Measurements from ENCODE around the gene DCT. TPM values are rescaled to one million over a fixed set of nuclear protein-coding genes. Genes with fewer than 3 reads are reported as not detected.

The DCT gene
- total RNA-seq, 1 experiment from 2014 or later: not detected

DNA sequence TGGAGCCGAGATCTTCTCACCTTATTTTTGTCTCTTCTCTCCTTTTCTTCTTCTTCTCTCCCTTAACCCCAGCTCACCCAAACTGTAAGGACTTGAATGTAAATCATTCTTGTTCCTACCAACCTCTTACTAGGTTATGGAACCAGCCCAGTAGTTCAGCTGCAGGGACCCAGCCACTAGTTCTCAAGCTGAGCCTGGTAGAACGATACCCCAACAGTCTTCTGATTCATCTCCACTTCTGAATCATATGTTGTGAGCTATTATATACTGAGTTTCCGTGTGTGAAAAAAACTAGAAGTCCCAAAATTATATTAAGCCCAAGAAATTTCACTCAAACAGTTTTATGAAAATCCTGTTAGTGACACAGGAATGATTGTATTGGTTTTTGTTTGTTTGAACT lies 67.7 kb downstream of the DCT start:
- Histone ChIP-seq H3K4me3 (ENCODE audit: low read depth in 2 of 2, low read length in 2 of 2) (no peak overlapping the region), H3K9me3 (ENCODE audit: control insufficient read depth, insufficient read depth, low read depth, low read length) (no peaks in the 10 kb centered on the region), H3K27ac (ENCODE audit: low read length) (no peak overlapping the region), H3K4me1 (ENCODE audit: control insufficient read depth, insufficient read depth, low read length) (no peaks in the 10 kb centered on the region), H3K36me3 (ENCODE audit: control insufficient read depth, insufficient read depth, low read length) (no peaks in the 10 kb centered on the region), H3K27me3 (ENCODE audit: control insufficient read depth, insufficient read depth, low read length) (no peaks in the 10 kb centered on the region)
- no peak for ATAC-seq
- TF ChIP-seq, protein P1, sequence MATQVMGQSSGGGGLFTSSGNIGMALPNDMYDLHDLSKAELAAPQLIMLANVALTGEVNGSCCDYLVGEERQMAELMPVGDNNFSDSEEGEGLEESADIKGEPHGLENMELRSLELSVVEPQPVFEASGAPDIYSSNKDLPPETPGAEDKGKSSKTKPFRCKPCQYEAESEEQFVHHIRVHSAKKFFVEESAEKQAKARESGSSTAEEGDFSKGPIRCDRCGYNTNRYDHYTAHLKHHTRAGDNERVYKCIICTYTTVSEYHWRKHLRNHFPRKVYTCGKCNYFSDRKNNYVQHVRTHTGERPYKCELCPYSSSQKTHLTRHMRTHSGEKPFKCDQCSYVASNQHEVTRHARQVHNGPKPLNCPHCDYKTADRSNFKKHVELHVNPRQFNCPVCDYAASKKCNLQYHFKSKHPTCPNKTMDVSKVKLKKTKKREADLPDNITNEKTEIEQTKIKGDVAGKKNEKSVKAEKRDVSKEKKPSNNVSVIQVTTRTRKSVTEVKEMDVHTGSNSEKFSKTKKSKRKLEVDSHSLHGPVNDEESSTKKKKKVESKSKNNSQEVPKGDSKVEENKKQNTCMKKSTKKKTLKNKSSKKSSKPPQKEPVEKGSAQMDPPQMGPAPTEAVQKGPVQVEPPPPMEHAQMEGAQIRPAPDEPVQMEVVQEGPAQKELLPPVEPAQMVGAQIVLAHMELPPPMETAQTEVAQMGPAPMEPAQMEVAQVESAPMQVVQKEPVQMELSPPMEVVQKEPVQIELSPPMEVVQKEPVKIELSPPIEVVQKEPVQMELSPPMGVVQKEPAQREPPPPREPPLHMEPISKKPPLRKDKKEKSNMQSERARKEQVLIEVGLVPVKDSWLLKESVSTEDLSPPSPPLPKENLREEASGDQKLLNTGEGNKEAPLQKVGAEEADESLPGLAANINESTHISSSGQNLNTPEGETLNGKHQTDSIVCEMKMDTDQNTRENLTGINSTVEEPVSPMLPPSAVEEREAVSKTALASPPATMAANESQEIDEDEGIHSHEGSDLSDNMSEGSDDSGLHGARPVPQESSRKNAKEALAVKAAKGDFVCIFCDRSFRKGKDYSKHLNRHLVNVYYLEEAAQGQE (IDR thresholded peaks at IDR 0.05; ENCODE audit: insufficient read depth in 1 of 2, low read depth in 2 of 2, low read length in 1 of 2): no peak
- TF ChIP-seq SIN3A (IDR thresholded peaks at IDR 0.05; ENCODE audit: borderline replicate concordance, insufficient read depth, low read depth, low read length): no peak
- TF ChIP-seq POLR2AphosphoS5 (IDR thresholded peaks at IDR 0.05; ENCODE audit: low read depth, low read length): no peak
- no peak for TF ChIP-seq TCF7L2 (IDR thresholded peaks at IDR 0.05; ENCODE audit: low read depth, low read length)
- TF ChIP-seq, protein P2, sequence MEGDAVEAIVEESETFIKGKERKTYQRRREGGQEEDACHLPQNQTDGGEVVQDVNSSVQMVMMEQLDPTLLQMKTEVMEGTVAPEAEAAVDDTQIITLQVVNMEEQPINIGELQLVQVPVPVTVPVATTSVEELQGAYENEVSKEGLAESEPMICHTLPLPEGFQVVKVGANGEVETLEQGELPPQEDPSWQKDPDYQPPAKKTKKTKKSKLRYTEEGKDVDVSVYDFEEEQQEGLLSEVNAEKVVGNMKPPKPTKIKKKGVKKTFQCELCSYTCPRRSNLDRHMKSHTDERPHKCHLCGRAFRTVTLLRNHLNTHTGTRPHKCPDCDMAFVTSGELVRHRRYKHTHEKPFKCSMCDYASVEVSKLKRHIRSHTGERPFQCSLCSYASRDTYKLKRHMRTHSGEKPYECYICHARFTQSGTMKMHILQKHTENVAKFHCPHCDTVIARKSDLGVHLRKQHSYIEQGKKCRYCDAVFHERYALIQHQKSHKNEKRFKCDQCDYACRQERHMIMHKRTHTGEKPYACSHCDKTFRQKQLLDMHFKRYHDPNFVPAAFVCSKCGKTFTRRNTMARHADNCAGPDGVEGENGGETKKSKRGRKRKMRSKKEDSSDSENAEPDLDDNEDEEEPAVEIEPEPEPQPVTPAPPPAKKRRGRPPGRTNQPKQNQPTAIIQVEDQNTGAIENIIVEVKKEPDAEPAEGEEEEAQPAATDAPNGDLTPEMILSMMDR (IDR thresholded peaks at IDR 0.05): no peak
- in situ Hi-C loops (cut with HindIII; ENCODE audit: low pct_unique_long_range_greater_than_20kb, low sequenced_read_pairs): no loop called here
- no peak for DNase-seq (ENCODE audit: low read depth, low spot score)
- ChIA-PET POLR2A (no interaction called here), CTCF (no interaction called here)
- intact Hi-C loops (cut with micrococcal nuclease; ENCODE audit: unreplicated experiment): no loop called here
- BruUV-seq (replicated peaks): no TSS peak

DNA sequence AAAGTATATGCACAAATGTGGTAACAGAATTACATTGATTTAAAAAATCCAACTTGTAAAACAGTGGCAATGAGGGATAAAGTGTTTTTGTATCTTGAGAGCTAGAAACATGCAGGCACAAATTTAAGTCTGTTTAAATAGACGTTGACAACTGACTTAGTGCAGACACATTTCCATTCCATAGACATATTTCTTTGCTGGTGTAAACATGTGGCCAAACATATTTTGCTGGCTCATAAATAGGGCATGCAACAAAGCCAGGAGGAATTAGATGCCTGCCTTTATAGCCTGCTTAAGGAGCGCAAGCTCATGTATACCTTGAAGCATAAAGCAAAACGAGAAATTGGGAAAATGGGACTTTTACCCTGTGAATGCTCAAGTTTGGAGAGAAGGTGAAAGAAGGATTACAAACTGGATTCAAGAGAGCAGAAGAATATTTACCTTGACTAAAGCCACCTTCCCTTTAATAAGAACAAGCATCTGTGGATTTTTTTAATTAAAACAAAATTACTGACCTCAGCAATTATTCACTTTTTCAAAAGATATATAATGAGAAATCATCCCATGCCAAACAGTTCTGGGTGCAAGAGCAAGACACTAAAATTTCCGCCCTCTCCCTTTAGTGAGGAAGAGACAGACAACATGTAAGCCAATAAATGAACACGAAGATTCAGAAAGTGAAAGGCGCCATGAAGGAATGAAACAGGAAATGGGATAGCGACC lies 71.0 kb downstream of the DCT start:
- POLR2A ChIA-PET: no interaction called here
- no peaks in the 10 kb centered on the region for H3K36me3 ChIP-seq (ENCODE audit: control insufficient read depth, insufficient read depth, low read length)
- ATAC-seq: no peak
- H3K9me3 ChIP-seq (ENCODE audit: control insufficient read depth, insufficient read depth, low read depth, low read length): no peaks in the 10 kb centered on the region
- TF ChIP-seq SIN3A (IDR thresholded peaks at IDR 0.05; ENCODE audit: borderline replicate concordance, insufficient read depth, low read depth, low read length): no peak
- TF ChIP-seq TCF7L2 (IDR thresholded peaks at IDR 0.05; ENCODE audit: low read depth, low read length): no peak
- no peak for TF ChIP-seq POLR2AphosphoS5 (IDR thresholded peaks at IDR 0.05; ENCODE audit: low read depth, low read length)
- TF ChIP-seq, protein P1 (IDR thresholded peaks at IDR 0.05; ENCODE audit: insufficient read depth in 1 of 2, low read depth in 2 of 2, low read length in 1 of 2): no peak
- TF ChIP-seq, protein P2 (IDR thresholded peaks at IDR 0.05): no peak
- no peaks in the 10 kb centered on the region for H3K4me1 ChIP-seq (ENCODE audit: control insufficient read depth, insufficient read depth, low read length)
- no peak overlapping the region for H3K27ac ChIP-seq (ENCODE audit: low read length)
- no peak for DNase-seq (ENCODE audit: low read depth, low spot score)
- in situ Hi-C loops (cut with HindIII; ENCODE audit: low pct_unique_long_range_greater_than_20kb, low sequenced_read_pairs): no loop called here
- no peaks in the 10 kb centered on the region for H3K27me3 ChIP-seq (ENCODE audit: control insufficient read depth, insufficient read depth, low read length)
- intact Hi-C loops (cut with micrococcal nuclease; ENCODE audit: unreplicated experiment): no loop called here
- CTCF ChIA-PET: no interaction called here
- no peak overlapping the region for H3K4me3 ChIP-seq (ENCODE audit: low read depth in 2 of 2, low read length in 2 of 2)
- BruUV-seq (replicated peaks): no TSS peak

Data from Panc1 (cell line).